ENCODE measurements around the gene C1QTNF6. TPM values are rescaled to one million over a fixed set of nuclear protein-coding genes. Genes with fewer than 3 reads are reported as not detected.

Gene C1QTNF6
- total RNA-seq, 2 experiments from 2014 or later = 6.1 to 6.2 TPM

GRCh38 chr22:37196539-37197450 is 8.7 kb upstream of the C1QTNF6 start:
- ChIA-PET POLR2A (interaction anchor here (1.0 to 5.2 kb wide), 7 partner anchors 9 to 151 kb away, joined by 3 to 34 read pairs (median 11); partner anchors contain the start of genes C1QTNF6 and IL2RB), CTCF (interaction anchor here (0.7 to 17.4 kb wide), 20 partner anchors 10 to 341 kb away, joined by 4 to 280 read pairs (median 8); partner anchors contain the start of genes C1QTNF6 and IL2RB)
- Mint-ChIP-seq H3K9me3 (ENCODE audit: insufficient read depth) (peaks cover 10% of the 10 kb centered on the region), H3K27ac (no peak overlapping the region), H3K36me3 (ENCODE audit: low read depth) (peaks cover 25% of the 10 kb centered on the region), H3K4me3 (no peak overlapping the region), H3K4me1 (ENCODE audit: low read depth) (peaks cover 82% of the 10 kb centered on the region), H3K27me3 (ENCODE audit: low read depth) (no peaks in the 10 kb centered on the region)
- DNase-seq (no peak), ATAC-seq (no peak)

DNA sequence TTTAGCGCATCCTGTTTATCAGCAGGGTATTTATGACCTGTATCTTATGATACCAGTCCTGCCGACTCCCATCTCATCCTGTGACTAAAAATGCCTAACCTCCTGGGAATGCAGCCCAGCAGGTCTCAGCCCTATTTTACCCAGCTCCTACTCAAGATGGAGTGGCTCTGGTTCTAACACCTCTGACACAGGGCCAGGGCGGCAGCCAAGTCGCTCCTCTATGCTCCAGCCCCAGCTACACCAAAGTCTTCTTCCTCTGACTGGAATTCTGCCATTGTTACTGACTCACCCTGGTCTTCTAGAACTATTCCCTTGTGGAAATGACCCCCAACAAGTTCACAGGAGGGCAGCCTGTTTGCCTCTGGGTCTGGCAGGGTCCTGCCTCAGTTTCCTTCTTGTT is 7.9 kb upstream of the C1QTNF6 start:
- POLR2A ChIA-PET = no interaction called here
- H3K27me3 Mint-ChIP-seq (ENCODE audit: low read depth) = no peaks in the 10 kb centered on the region
- peak overlapping the region; percentile 16 for H3K27ac Mint-ChIP-seq
- no peak overlapping the region for H3K4me3 Mint-ChIP-seq
- CTCF ChIA-PET = interaction anchor here (1.5 to 17.4 kb wide), 2 partner anchors 32 to 69 kb away, joined by 4 to 280 read pairs; no protein-coding TSS in a partner anchor
- no peak for DNase-seq
- no peak for ATAC-seq
- peaks cover 10% of the 10 kb centered on the region for H3K9me3 Mint-ChIP-seq (ENCODE audit: insufficient read depth)
- H3K4me1 Mint-ChIP-seq (ENCODE audit: low read depth) = peaks cover 76% of the 10 kb centered on the region
- H3K36me3 Mint-ChIP-seq (ENCODE audit: low read depth) = peaks cover 25% of the 10 kb centered on the region

- Mint-ChIP-seq H3K27ac (peak overlapping the region; percentile 86), H3K4me3 (no peak overlapping the region), H3K9me3 (ENCODE audit: insufficient read depth) (peaks cover 10% of the 10 kb centered on the region), H3K4me1 (ENCODE audit: low read depth) (peaks cover 68% of the 10 kb centered on the region), H3K27me3 (ENCODE audit: low read depth) (no peaks in the 10 kb centered on the region), H3K36me3 (ENCODE audit: low read depth) (peaks cover 33% of the 10 kb centered on the region)
- CTCF ChIA-PET = interaction anchor here (0.8 to 17.4 kb wide), 7 partner anchors 18 to 413 kb away, joined by 3 to 280 read pairs (median 5); no protein-coding TSS in a partner anchor
- ATAC-seq (no peak), DNase-seq (no peak)
- POLR2A ChIA-PET = interaction anchor here (1.8 to 3.2 kb wide), 4 partner anchors 28 to 115 kb away, joined by 5 to 16 read pairs (median 6); no protein-coding TSS in a partner anchor
Measured at GRCh38 chr22:37194750-37195149, 6.7 kb upstream of the C1QTNF6 start.

- DNase-seq = peak; percentile 70
- CTCF ChIA-PET = interaction anchor here (0.6 to 17.4 kb wide), 14 partner anchors 10 to 412 kb away, joined by 3 to 280 read pairs (median 4); no protein-coding TSS in a partner anchor
- Mint-ChIP-seq H3K27ac (peak overlapping the region; percentile 86), H3K4me1 (ENCODE audit: low read depth) (peaks cover 75% of the 10 kb centered on the region), H3K4me3 (peak overlapping the region; percentile 16), H3K27me3 (ENCODE audit: low read depth) (no peaks in the 10 kb centered on the region), H3K9me3 (ENCODE audit: insufficient read depth) (peaks cover 10% of the 10 kb centered on the region), H3K36me3 (ENCODE audit: low read depth) (peaks cover 39% of the 10 kb centered on the region)
- ATAC-seq = peak; percentile 29
- POLR2A ChIA-PET = interaction anchor here (0.7 to 3.2 kb wide), 11 partner anchors 9 to 115 kb away, joined by 3 to 16 read pairs (median 4); partner anchors contain the start of gene IL2RB
Measured at GRCh38 chr22:37193629-37194191, 5.7 kb upstream of the C1QTNF6 start.

- ChIA-PET POLR2A (interaction anchor here (0.9 to 3.2 kb wide), 6 partner anchors 8 to 70 kb away, joined by 3 to 16 read pairs (median 4); no protein-coding TSS in a partner anchor), CTCF (interaction anchor here (0.9 to 17.4 kb wide), 9 partner anchors 9 to 147 kb away, joined by 3 to 280 read pairs (median 4); no protein-coding TSS in a partner anchor)
- peaks cover 78% of the 10 kb centered on the region for H3K4me1 Mint-ChIP-seq (ENCODE audit: low read depth)
- peaks cover 36% of the 10 kb centered on the region for H3K36me3 Mint-ChIP-seq (ENCODE audit: low read depth)
- H3K27me3 Mint-ChIP-seq (ENCODE audit: low read depth) = no peaks in the 10 kb centered on the region
- no peak overlapping the region for H3K4me3 Mint-ChIP-seq
- H3K9me3 Mint-ChIP-seq (ENCODE audit: insufficient read depth) = peaks cover 10% of the 10 kb centered on the region
- DNase-seq = no peak
- H3K27ac Mint-ChIP-seq = no peak overlapping the region
- no peak for ATAC-seq
Measured at GRCh38 chr22:37192741-37193140, 4.7 kb upstream of the C1QTNF6 start.

DNA sequence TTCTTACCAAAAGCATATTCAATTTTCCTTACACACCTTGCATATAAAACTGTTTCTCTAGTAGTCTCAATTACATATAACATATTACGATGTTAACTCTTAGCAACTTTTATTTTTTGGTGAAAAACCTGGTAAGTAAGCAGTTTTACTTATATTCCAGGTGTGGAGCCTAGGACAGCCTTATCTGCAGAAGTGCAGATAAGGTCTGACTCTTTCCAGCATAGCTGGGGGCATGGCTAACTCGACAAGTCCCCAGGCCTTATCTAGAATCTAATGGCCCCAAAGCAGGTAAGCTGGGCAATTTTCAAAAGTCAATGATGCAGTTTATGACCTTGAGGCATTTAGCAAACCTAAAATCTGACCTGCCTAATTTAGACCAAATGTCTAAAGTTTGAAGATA is 4.2 kb upstream of the C1QTNF6 start:
- H3K27ac Mint-ChIP-seq = no peak overlapping the region

GRCh38 chr22:37190262-37190780 is 2.3 kb upstream of the C1QTNF6 start:
- ATAC-seq (no peak), DNase-seq (no peak)
- H3K4me3 Mint-ChIP-seq = no peak overlapping the region
- peaks cover 33% of the 10 kb centered on the region for H3K36me3 Mint-ChIP-seq (ENCODE audit: low read depth)
- CTCF ChIA-PET = interaction anchor here (1.0 to 17.4 kb wide), 5 partner anchors 9 to 70 kb away, joined by 3 to 280 read pairs (median 3); no protein-coding TSS in a partner anchor
- no peak overlapping the region for H3K27ac Mint-ChIP-seq
- no peaks in the 10 kb centered on the region for H3K27me3 Mint-ChIP-seq (ENCODE audit: low read depth)
- peaks cover 10% of the 10 kb centered on the region for H3K9me3 Mint-ChIP-seq (ENCODE audit: insufficient read depth)
- POLR2A ChIA-PET = no interaction called here
- peaks cover 77% of the 10 kb centered on the region for H3K4me1 Mint-ChIP-seq (ENCODE audit: low read depth)

More for the DNA sequence above, 4.2 kb upstream of the C1QTNF6 start:
- peaks cover 10% of the 10 kb centered on the region for H3K9me3 Mint-ChIP-seq (ENCODE audit: insufficient read depth)
- ChIA-PET CTCF (interaction anchor here (1.0 to 17.4 kb wide), 7 partner anchors 9 to 115 kb away, joined by 3 to 280 read pairs (median 7); no protein-coding TSS in a partner anchor), POLR2A (interaction anchor here (0.9 to 3.2 kb wide), 5 partner anchors 8 to 70 kb away, joined by 3 to 16 read pairs (median 4); no protein-coding TSS in a partner anchor)
- H3K36me3 Mint-ChIP-seq (ENCODE audit: low read depth) = peaks cover 36% of the 10 kb centered on the region
- H3K4me3 Mint-ChIP-seq = no peak overlapping the region
- H3K4me1 Mint-ChIP-seq (ENCODE audit: low read depth) = peaks cover 78% of the 10 kb centered on the region
- no peak for DNase-seq
- no peaks in the 10 kb centered on the region for H3K27me3 Mint-ChIP-seq (ENCODE audit: low read depth)
- ATAC-seq = no peak

DNA sequence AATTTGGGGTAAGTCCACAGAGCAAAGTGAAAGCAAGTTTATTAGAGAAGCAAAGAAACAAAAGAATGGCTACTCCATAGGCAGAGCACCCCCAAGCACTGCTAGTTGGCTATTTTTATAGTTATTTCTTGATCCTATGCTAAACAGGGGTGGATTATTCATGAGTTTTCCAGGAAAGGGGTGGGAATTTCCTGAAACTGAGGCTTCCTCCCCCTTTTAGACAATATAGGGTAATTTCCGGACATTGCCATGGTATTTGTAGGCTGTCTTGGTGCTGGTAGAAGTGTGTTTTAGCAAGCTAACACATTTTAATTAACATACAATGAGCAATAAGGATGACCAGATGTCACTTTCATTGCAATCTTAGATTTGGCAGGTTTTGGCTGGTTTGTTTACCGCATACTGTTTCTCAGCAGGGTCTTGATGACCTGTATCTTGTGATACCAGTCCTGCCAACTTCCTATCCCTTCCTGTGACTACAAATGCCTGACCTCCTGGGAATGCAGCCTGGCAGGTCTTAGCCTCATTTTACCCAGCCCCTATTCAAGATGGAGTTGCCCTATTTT is 937 bp upstream of the C1QTNF6 start:
- H3K9me3 Mint-ChIP-seq (ENCODE audit: insufficient read depth) = peaks cover 10% of the 10 kb centered on the region
- peak overlapping the region; percentile 75 for H3K27ac Mint-ChIP-seq
- peaks cover 26% of the 10 kb centered on the region for H3K36me3 Mint-ChIP-seq (ENCODE audit: low read depth)
- CTCF ChIA-PET = interaction anchor here (4.4 to 17.4 kb wide), 2 partner anchors 9 to 25 kb away, joined by 25 to 280 read pairs; no protein-coding TSS in a partner anchor
- POLR2A ChIA-PET = interaction anchor here (0.6 to 2.7 kb wide), 2 partner anchors 9 to 47 kb away, joined by 3 to 11 read pairs; no protein-coding TSS in a partner anchor
- DNase-seq (no peak), ATAC-seq (no peak)
- no peak overlapping the region for H3K4me3 Mint-ChIP-seq
- H3K4me1 Mint-ChIP-seq (ENCODE audit: low read depth) = peaks cover 77% of the 10 kb centered on the region
- no peaks in the 10 kb centered on the region for H3K27me3 Mint-ChIP-seq (ENCODE audit: low read depth)

GRCh38 chr22:37187552-37187890 is 526 bp downstream of the C1QTNF6 start:
- DNase-seq (no peak), ATAC-seq (no peak)
- Mint-ChIP-seq H3K27me3 (ENCODE audit: low read depth) (no peaks in the 10 kb centered on the region), H3K4me1 (ENCODE audit: low read depth) (peaks cover 77% of the 10 kb centered on the region), H3K4me3 (no peak overlapping the region), H3K27ac (peak overlapping the region; percentile 75), H3K9me3 (ENCODE audit: insufficient read depth) (peaks cover 7% of the 10 kb centered on the region), H3K36me3 (ENCODE audit: low read depth) (peaks cover 17% of the 10 kb centered on the region)
- POLR2A ChIA-PET = interaction anchor here (0.6 to 2.7 kb wide), 8 partner anchors 10 to 450 kb away, joined by 3 to 11 read pairs (median 3); no protein-coding TSS in a partner anchor
- CTCF ChIA-PET = interaction anchor here (1.2 to 17.4 kb wide), 4 partner anchors 11 to 23 kb away, joined by 3 to 280 read pairs (median 14); no protein-coding TSS in a partner anchor

GRCh38 chr22:37186997-37187522 is 987 bp downstream of the C1QTNF6 start:
- ChIA-PET CTCF (interaction anchor here (1.1 to 17.4 kb wide), 5 partner anchors 11 to 107 kb away, joined by 3 to 280 read pairs (median 4); no protein-coding TSS in a partner anchor), POLR2A (interaction anchor here (0.6 to 2.7 kb wide), 9 partner anchors 10 to 451 kb away, joined by 3 to 11 read pairs (median 3); no protein-coding TSS in a partner anchor)
- Mint-ChIP-seq H3K4me3 (peak overlapping the region; percentile 39), H3K9me3 (ENCODE audit: insufficient read depth) (peaks cover 2% of the 10 kb centered on the region), H3K4me1 (ENCODE audit: low read depth) (peaks cover 75% of the 10 kb centered on the region), H3K27me3 (ENCODE audit: low read depth) (no peaks in the 10 kb centered on the region), H3K27ac (peak overlapping the region; percentile 86), H3K36me3 (ENCODE audit: low read depth) (peaks cover 16% of the 10 kb centered on the region)
- ATAC-seq (no peak), DNase-seq (no peak)
